GM18867 (cell line): ENCODE data around the gene ABCA13.
"Not testable (repeated sequence)": the region's sequence is repeated elsewhere in the genome, so short reads cannot be mapped to it uniquely, and the experiment has no call there.

ENCODE experiments used
- ATAC-seq: cut with Tn5 transposase; IDR thresholded peaks from one replicate; pipeline ENCODE4 v1.9.1; 2021; ENCODE audit warnings: mild to moderate bottlenecking, moderate library complexity; ENCODE audit not compliant: unreplicated experiment

Gene ABCA13

GRCh38 chr7:48171202-48171601 lies at the start of gene ABCA13:
Gene ABCA13 (plus strand): TSS chr7:48171458. CDS start chr7:48171484, 26 bp downstream.
- ATAC-seq = no peak

GRCh38 chr7:48126037-48126436 lies 45.2 kb upstream of the ABCA13 start:
- no peak for ATAC-seq

GRCh38 chr7:48130658-48131108 lies 40.6 kb upstream of the ABCA13 start:
- peak; percentile 84 for ATAC-seq

- ATAC-seq = no peak
Measured at GRCh38 chr7:48132792-48133191, 38.5 kb upstream of the ABCA13 start.

GRCh38 chr7:48139459-48139858 lies 31.8 kb upstream of the ABCA13 start:
- ATAC-seq = no peak

- no peak for ATAC-seq
Measured at GRCh38 chr7:48140001-48140681, 31.1 kb upstream of the ABCA13 start.

GRCh38 chr7:48141521-48141920 lies 29.7 kb upstream of the ABCA13 start:
- no peak for ATAC-seq

GRCh38 chr7:48144291-48144768 lies 26.9 kb upstream of the ABCA13 start:
- ATAC-seq = no peak

GRCh38 chr7:48147078-48147591 lies 24.1 kb upstream of the ABCA13 start:
- no peak for ATAC-seq

- ATAC-seq = not testable (repeated sequence)
Measured at GRCh38 chr7:48147690-48148089, 23.6 kb upstream of the ABCA13 start.

GRCh38 chr7:48148311-48148710 lies 22.9 kb upstream of the ABCA13 start:
- ATAC-seq = no peak

- no peak for ATAC-seq
Measured at GRCh38 chr7:48149058-48149457, 22.2 kb upstream of the ABCA13 start.

- no peak for ATAC-seq
Measured at GRCh38 chr7:48150086-48150485, 21.2 kb upstream of the ABCA13 start.

GRCh38 chr7:48154792-48155413 lies 16.4 kb upstream of the ABCA13 start:
- ATAC-seq = peak; percentile 89

GRCh38 chr7:48158404-48158803 lies 12.9 kb upstream of the ABCA13 start:
- ATAC-seq = no peak

GRCh38 chr7:48161407-48162125 lies 9.7 kb upstream of the ABCA13 start:
- no peak for ATAC-seq

- no peak for ATAC-seq
Measured at GRCh38 chr7:48165157-48165556, 6.1 kb upstream of the ABCA13 start.

- ATAC-seq = no peak
Measured at GRCh38 chr7:48168159-48168558, 3.1 kb upstream of the ABCA13 start.

GRCh38 chr7:48170506-48170905 lies 752 bp upstream of the ABCA13 start:
- ATAC-seq = no peak

- no peak for ATAC-seq
Measured at GRCh38 chr7:48173313-48173712, 2.1 kb downstream of the ABCA13 start.

- no peak for ATAC-seq
Measured at GRCh38 chr7:48173756-48174382, 2.6 kb downstream of the ABCA13 start.
